Common myeloid progenitor, CD34-positive (primary cell): Measurements from ENCODE around the gene WIPI1.

ENCODE experiments used
- CTCF ChIA-PET: fragments of 350-600 bp; sonication (Branson Sonifier 250); formaldehyde crosslinking; loops from one replicate; lab custom pipeline; 2021; ENCODE audit warnings: antibody characterized with exemption; lab: Charles Lee
- POLR2A ChIA-PET: fragments of 350-600 bp; sonication (Branson Sonifier 250); formaldehyde crosslinking; loops from one replicate; lab custom pipeline; 2021; ENCODE audit warnings: antibody characterized with exemption; lab: Charles Lee
- DNase-seq, 3 donors: peaks; one replicate each; pipeline versions ENCODE4 v3.0.0 to v3.0.0-alpha.2; 2013
- H3K27ac ChIP-seq, 2 experiments: 1 replicate in 1 of 2; 2 replicates in 1 of 2; pipeline ENCODE4 v1.7.0; 2013; ENCODE audit warnings: inconsistent platforms in 2 of 2, low read length in 2 of 2, mild to moderate bottlenecking in 2 of 2, low read depth in 1 of 2, moderate library complexity in 1 of 2; ENCODE audit not compliant: severe bottlenecking in 2 of 2, insufficient read depth in 1 of 2, poor library complexity in 1 of 2
- H3K27me3 ChIP-seq, 5 experiments: replicated peaks in 2 of 5; 1 replicate in 3 of 5; 2 replicates in 2 of 5; pipeline versions ENCODE4 v1.6.1 to v1.7.0; 2013; ENCODE audit warnings: low read length in 4 of 5, mild to moderate bottlenecking in 2 of 5, moderate library complexity in 2 of 5, inconsistent platforms in 1 of 5; ENCODE audit not compliant: insufficient read depth in 5 of 5, control insufficient read depth in 4 of 5
- H3K36me3 ChIP-seq, 4 experiments: 1 replicate in 2 of 4; 2 replicates in 2 of 4; pipeline versions ENCODE4 v1.6.1 to v1.7.0; 2013; ENCODE audit warnings: low read length in 3 of 4, control low read depth in 1 of 4, mild to moderate bottlenecking in 1 of 4; ENCODE audit not compliant: control insufficient read depth in 4 of 4, insufficient read depth in 4 of 4
- H3K4me1 ChIP-seq, 4 experiments: 1 replicate in 3 of 4; 2 replicates in 1 of 4; pipeline versions ENCODE4 v1.6.1 to v1.7.1; 2013; ENCODE audit warnings: low read length in 3 of 4, mild to moderate bottlenecking in 3 of 4, control low read depth in 1 of 4, inconsistent platforms in 1 of 4, moderate library complexity in 1 of 4; ENCODE audit not compliant: control insufficient read depth in 4 of 4, insufficient read depth in 4 of 4; ENCODE audit errors: control extremely low read depth in 1 of 4
- H3K4me3 ChIP-seq, 7 experiments: 1 replicate in 4 of 7; 2 replicates in 3 of 7; pipeline versions ENCODE4 v1.5.1 to v1.7.0; 2013; ENCODE audit warnings: mild to moderate bottlenecking in 7 of 7, low read length in 6 of 7, moderate library complexity in 6 of 7, inconsistent platforms in 2 of 7, low read depth in 2 of 7, control low read depth in 1 of 7; ENCODE audit not compliant: insufficient read depth in 4 of 7, control insufficient read depth in 1 of 7; ENCODE audit errors: extremely low read depth in 1 of 7
- H3K9me3 ChIP-seq, 5 experiments: 1 replicate in 4 of 5; 2 replicates in 1 of 5; pipeline versions ENCODE4 v1.6.1 to v1.7.1; 2013; ENCODE audit warnings: low read length in 4 of 5, mild to moderate bottlenecking in 2 of 5, inconsistent platforms in 1 of 5, low read depth in 1 of 5, moderate library complexity in 1 of 5; ENCODE audit not compliant: control insufficient read depth in 4 of 5, insufficient read depth in 2 of 5; ENCODE audit errors: control extremely low read depth in 1 of 5
- WGBS: methylation state at CpG from one replicate; pipeline ENCODE4 v1.1.5; 2013; ENCODE audit not compliant: insufficient coverage; 5-methylcytosine and 5-hydroxymethylcytosine counted together

WIPI1 gene

DNA sequence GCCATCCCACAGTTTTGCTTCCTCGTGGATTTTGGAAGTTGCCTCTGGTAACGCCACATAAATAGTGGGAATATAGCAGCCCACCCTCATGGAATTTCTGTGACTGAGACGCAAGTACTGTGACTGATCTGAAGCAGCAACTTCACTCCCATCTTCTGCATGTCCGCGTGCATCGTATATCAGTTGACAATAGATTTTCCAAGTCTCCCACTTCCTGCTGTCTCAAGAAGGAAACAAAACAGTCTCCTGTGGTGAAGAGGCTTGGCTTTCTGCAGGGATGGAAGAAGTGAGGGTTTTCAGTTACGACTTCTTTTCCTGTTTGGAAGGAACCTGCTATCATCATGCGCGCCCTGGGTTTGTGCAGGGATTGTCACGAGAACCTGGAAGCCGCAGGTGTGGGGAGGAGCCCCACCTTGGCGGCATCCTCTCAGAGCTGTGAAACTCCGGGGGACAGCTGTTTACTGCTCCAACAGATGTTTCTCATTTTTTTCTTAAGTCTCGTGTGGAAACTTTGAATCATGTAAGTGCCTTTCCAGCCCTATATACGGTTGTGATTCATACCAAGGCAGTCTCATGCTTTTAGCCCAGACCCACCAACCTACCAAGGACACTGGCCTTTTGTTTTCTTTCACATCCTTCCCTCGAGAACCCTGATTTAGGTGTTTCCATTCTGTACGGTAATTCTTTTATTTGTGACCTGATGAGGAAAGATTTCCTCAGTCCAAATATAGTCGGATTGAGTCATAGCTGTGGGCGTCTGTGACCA is 57.5 kb downstream of the WIPI1 start:
- Histone ChIP-seq H3K36me3 (no peaks in the 10 kb centered on the region), H3K27me3 (peaks cover 0 to 2% (median 0%) of the 10 kb centered on the region in 5 experiments), H3K9me3 (peaks cover 0 to 6% (median 4%) of the 10 kb centered on the region in 5 experiments), H3K27ac (no peak overlapping the region), H3K4me3 (no peak overlapping the region), H3K4me1 (peaks cover 0 to 14% (median 6%) of the 10 kb centered on the region in 4 experiments)
- WGBS, result 90% methylated on average over 19 of the region's 19 CpGs
- DNase-seq, result no peak
- ChIA-PET CTCF (interaction anchor here (0.7 to 6.7 kb wide), 19 partner anchors 12 to 227 kb away, joined by 3 to 49 read pairs (median 4); no protein-coding TSS in a partner anchor), POLR2A (interaction anchor here (0.5 kb wide), 1 partner anchor 233 kb away, joined by 3 read pairs; no protein-coding TSS in a partner anchor)

GRCh38 chr17:68398691-68399637 is 58.3 kb downstream of the WIPI1 start:
- H3K4me1 ChIP-seq, result peaks cover 0 to 14% (median 6%) of the 10 kb centered on the region in 4 experiments
- no peak overlapping the region for H3K4me3 ChIP-seq
- peaks cover 0 to 2% (median 0%) of the 10 kb centered on the region in 5 experiments for H3K27me3 ChIP-seq
- H3K36me3 ChIP-seq, result no peaks in the 10 kb centered on the region
- no peak overlapping the region for H3K27ac ChIP-seq
- H3K9me3 ChIP-seq, result peaks cover 0 to 11% (median 6%) of the 10 kb centered on the region in 5 experiments
- 30% methylated on average over 8 of the region's 11 CpGs for WGBS
- DNase-seq, result peak; percentile 39 to 42 (median 39)
- CTCF ChIA-PET, result interaction anchor here (0.6 to 6.7 kb wide), 30 partner anchors 8 to 226 kb away, joined by 3 to 49 read pairs (median 4); no protein-coding TSS in a partner anchor
- POLR2A ChIA-PET, result interaction anchor here (0.5 kb wide), 1 partner anchor 232 kb away, joined by 3 read pairs; no protein-coding TSS in a partner anchor

DNA sequence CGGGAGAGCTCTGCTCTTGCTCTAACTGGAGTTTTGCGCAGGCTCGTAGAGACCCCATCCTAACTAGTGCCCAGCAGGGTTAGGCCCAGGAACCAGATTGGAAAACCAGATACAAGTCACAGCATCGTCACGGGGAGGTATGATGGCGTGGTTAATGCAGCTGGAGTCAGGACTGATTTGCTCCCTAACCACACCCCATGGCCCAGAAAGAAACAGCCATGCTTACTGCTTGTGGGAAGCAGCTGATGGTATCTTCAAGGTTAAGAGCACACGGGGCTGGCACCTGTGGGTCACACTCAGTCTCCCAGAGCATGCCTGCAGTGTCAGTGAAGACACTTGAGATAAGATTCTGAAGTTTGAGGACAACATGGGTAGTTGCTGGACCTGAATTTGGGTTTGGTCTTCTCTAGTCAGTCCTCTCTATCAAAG is 60.2 kb downstream of the WIPI1 start:
- H3K36me3 ChIP-seq, result no peaks in the 10 kb centered on the region
- ChIA-PET POLR2A (no interaction called here), CTCF (interaction anchor here (1.1 to 6.7 kb wide), 5 partner anchors 9 to 133 kb away, joined by 3 to 49 read pairs (median 7); no protein-coding TSS in a partner anchor)
- H3K9me3 ChIP-seq, result peaks cover 0 to 11% (median 6%) of the 10 kb centered on the region in 5 experiments
- H3K27ac ChIP-seq, result no peak overlapping the region
- WGBS, result 67% methylated on average over 7 of the region's 7 CpGs
- peaks cover 0 to 2% (median 0%) of the 10 kb centered on the region in 5 experiments for H3K27me3 ChIP-seq
- peaks cover 0 to 14% (median 6%) of the 10 kb centered on the region in 4 experiments for H3K4me1 ChIP-seq
- no peak for DNase-seq
- H3K4me3 ChIP-seq, result no peak overlapping the region

DNA sequence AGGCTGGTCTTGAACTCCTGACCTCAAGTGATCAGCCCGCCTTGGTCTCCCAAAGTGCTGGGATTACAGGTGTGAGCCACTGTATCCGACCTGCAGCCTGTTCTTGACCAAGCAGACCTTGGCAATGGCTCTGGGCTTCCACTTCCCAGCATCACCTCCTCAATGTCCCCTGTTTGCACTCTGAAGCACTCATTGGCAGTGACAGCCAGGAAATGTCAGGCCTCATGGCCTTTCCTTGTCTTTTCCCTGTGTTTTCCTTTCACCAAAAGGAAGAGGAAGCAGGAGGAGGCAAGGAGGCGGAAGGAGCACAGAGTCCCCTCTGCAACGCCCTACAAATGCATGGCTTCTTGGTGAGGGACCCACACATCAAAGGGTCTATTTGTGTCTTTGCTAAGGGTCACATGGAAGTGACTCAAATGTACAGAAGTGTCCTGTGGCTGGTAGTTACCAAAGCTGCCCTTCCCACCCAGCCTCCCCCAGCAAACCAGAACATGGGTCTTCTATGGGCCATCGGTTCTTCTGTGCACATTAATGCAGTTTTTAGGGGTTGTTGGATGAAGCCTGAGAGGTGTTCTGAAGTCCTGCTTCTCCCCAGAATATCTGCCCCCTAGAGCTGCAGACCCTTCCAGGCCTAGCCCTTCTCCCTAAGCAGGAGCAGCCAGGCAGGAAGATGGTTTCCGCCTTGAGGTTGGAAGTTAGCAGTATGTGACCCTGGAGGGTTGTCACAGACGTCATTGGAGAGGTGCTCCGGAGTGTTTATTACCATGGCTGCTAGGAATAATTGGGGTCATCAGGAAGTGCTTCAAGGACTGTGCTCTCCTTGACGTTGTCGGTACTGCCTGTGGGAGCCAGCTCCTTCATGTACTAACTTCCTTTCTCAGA is 60.8 kb downstream of the WIPI1 start:
- ChIA-PET POLR2A (no interaction called here), CTCF (interaction anchor here (1.1 to 6.7 kb wide), 6 partner anchors 9 to 134 kb away, joined by 3 to 49 read pairs (median 6); no protein-coding TSS in a partner anchor)
- no peak overlapping the region for H3K4me3 ChIP-seq
- no peak for DNase-seq
- peaks cover 0 to 11% (median 6%) of the 10 kb centered on the region in 5 experiments for H3K9me3 ChIP-seq
- 78% methylated on average over 8 of the region's 10 CpGs for WGBS
- peaks cover 0 to 2% (median 0%) of the 10 kb centered on the region in 5 experiments for H3K27me3 ChIP-seq
- no peaks in the 10 kb centered on the region for H3K36me3 ChIP-seq
- no peak overlapping the region for H3K27ac ChIP-seq
- peaks cover 0 to 14% (median 6%) of the 10 kb centered on the region in 4 experiments for H3K4me1 ChIP-seq

DNA sequence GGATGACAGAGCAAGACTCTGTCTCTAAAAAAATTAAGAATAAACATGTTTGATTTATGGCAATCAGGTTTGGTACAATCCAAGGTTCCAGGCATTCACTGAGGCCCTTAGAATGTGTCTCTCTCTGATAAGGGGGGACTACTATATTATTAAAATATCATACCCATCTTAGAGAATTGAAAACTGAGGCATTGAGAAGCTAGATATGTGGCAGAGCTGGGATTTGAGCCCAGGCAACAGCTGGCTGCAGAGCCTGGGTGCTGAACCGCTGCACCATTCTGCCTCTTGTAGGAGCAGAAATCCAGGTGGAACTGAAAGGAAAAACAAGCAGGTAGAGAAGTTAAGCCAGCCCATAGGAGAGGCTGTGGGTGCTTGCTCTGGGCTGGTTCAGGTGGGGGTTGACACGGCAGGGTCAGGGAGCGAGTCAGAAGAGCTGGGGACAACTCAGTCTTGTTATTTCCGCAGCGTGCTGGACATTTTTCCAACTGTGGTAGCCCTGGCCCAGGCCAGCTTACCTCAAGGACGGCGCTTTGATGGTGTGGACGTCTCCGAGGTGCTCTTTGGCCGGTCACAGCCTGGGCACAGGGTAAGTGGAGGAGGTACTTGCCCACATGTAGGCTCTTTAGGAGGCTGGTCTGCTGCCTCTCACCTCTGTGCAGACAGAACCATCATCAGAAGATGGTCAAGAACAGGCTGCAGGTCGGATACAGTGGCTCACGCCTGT is 62.5 kb downstream of the WIPI1 start:
- Histone ChIP-seq H3K9me3 (peaks cover 0 to 11% (median 6%) of the 10 kb centered on the region in 5 experiments), H3K36me3 (no peaks in the 10 kb centered on the region), H3K4me1 (peaks cover 0 to 14% (median 6%) of the 10 kb centered on the region in 4 experiments), H3K4me3 (peak overlapping the region in 1 of 7 experiments; percentile 8), H3K27ac (no peak overlapping the region), H3K27me3 (no peaks in the 10 kb centered on the region)
- CTCF ChIA-PET, result interaction anchor here (0.9 to 1.7 kb wide), 3 partner anchors 34 to 132 kb away, joined by 3 to 4 read pairs (median 3); no protein-coding TSS in a partner anchor
- POLR2A ChIA-PET, result no interaction called here
- DNase-seq, result no peak
- 100% methylated on average over 10 of the region's 12 CpGs for whole genome bisulfite sequencing
